GM11168 (cell line): Measurements from ENCODE around the gene TRIM36.

Source experiments
- in situ Hi-C: fragments of 300-500 bp; cut with MboI; formaldehyde crosslinking; loops from one replicate; pipeline ENCODE4 v1.12.0; 2022; ENCODE audit warnings: low sequenced_read_pairs; ENCODE audit not compliant: unreplicated experiment

The TRIM36 gene

DNA sequence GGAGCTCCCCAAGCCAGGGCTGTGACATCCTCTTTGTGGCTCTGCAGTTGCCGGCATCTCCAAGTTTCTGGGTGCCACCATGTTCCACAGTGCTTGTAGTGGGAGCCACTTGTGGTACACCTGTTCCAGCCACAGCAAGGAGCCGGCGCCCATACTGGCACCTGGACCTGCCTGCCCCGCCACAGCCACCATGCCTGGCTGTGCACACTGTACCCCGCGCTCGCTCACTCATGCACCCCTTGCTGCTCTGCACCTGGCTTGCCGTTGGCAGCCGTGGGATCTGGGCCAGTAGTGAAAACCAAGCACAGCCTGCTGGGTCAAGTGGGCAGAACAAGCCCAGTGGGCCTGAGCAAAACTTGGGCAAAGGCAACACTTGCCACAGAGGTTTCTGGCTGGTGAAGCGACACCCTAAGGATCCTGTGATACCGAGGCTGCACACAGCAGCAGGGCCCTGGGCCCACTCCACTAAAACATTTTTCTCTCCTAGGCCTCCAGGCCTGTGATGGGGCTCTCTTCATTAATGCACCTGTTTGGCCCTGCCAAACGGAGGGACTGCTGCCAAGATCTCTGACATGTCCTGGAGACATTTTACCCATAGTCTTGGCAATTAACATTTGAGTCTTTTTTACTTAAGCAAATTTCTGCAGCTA is 2.8 kb downstream of the TRIM36 start:
- in situ Hi-C loops = no loop called here

DNA sequence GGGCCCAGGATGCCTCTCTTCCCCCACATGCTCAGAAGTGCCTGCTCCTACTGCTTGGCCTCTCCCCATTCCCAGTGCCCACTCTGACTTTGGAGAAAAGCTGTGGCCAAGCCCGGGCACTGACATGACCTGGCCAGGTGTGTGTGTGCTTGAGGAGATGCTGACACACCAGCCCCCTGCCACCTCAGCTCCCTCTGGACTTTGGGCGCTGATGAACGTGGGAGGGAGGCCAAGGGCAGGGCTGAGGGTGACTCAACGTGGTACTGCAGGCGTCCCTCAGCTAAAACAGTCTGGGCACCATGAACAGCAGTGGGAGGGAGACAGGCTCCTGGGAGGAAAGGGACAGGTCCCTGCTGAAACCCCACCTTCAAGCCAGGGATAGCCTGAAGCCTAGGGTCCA is 3.9 kb downstream of the TRIM36 start:
- in situ Hi-C loops = no loop called here

DNA sequence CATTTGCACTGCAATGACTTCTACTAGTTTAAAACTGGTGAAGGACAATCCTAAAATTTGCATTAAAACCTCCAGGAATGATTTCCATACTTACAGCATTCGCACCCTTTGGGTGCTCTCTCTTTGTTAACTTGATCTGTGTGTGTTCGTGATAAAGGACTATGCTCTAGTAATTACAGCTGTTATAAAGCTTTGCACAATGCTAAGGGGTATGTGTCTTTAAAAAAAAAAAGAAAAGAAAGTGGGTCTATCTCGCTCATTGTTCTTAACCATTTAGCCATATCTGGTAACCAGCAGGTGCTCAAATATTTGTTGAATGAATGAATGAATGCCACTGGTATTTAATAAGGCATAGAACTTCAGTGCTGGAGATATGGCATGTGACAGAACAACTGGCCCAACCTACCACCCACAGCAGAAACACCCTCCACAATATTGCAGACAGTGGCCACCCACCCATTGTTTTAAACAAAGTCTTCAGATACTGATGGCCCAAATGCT is 8.7 kb downstream of the TRIM36 start:
- in situ Hi-C loops = no loop called here

DNA sequence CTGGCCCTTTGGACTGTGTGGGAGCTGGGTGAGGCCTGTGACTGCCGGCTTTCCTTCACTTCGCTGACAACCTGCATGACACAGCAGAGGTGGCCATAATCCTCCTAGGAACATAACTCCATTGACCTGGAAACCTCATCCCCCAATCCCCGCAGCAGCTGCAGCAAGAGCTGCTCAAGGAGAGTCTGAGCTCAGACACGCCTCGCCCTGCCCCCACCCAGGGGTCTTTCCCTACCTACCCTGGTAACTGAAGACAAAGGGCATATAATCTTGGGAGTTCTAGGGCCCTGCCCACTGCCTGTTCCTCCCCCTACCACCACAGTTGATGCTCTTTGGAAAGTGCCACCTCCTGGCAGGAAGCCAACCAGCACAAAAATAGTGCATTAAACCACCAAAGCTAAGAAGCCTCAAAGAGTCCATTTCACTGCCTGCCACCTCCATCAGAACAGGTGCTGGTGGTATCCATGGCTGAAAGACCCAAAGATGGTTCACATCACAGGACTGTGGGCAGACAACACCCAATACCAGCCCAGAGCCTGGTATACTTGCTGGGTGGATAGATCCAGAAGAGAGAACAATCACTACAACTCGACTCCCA is 18.4 kb downstream of the TRIM36 start:
- in situ Hi-C loops = no loop called here

DNA sequence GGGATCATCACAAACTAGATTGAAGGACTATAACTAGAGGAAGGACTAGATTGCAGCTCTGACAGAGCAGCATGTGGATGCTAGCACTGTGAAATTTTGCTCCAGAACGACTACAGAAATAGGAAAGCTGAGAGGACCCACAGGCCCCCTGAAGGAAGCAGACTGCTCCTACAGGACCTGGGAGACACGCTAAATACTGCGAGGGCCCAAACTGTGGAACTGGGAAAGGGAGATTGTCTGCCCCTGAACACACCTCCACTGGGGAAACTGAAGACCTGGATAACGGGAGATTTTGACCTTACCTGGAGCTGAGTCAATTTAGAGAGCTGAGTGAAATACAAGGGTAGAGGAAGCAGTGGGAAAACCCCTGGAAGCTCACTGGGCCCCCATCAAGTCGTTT is 19.2 kb downstream of the TRIM36 start:
- in situ Hi-C loops = no loop called here

DNA sequence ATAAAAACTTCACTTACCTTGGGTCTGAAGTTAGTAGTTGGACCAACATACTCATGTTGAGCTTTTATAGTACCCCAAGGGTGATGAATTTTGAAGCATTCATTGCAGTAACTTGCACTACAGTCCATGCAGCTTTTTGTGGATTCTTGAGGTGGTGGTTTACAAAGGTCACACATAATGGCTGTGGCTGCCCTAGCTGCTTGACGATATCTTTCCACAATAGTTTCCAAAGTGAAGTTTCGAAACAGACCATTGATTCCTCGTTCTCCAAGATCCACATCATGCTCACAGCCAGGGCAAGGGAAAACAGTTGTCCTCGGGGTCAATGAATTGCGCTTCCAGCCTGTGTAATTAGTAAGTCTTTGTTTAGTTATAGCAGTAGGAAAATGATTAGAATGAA is 22.7 kb downstream of the TRIM36 start:
- in situ Hi-C loops = no loop called here

DNA sequence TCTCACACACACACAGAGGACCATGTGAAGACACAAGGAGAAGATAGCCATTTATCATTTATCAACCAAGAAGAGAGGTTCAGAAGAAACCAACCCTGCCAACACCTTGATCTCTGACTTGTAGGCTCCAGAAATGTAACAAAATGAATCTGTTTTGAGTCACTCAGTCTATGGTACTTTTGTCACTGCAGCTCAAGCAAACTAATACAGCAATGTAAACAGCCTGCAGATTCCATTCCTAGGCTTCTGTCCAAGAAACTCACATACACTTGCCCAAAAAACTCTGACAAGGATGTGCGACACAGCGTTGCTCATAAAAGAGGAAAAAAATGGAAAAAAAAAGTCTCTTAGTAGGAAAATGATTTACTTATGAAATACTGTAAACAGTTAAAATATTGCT is 33.4 kb downstream of the TRIM36 start:
- in situ Hi-C loops = no loop called here

DNA sequence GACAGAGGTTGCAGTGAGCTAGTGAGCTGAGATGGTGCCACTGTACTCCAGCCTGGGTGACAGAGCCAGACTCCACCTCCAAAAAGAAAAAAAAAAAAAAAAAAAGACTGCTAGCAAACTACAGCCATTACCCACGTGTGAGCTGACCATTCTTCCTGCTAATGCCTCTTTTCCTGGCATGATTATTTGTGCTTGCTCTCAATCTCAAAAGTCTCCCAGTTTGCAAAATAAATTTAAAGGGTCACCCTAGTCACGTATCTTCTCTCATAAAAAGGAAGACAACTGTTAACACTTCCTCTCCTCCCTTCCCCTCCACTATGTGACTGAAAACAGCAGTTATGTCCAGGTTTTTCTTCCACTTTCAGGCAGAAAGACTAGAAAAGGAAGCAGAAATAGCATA is 37.2 kb downstream of the TRIM36 start:
- in situ Hi-C loops = no loop called here

DNA sequence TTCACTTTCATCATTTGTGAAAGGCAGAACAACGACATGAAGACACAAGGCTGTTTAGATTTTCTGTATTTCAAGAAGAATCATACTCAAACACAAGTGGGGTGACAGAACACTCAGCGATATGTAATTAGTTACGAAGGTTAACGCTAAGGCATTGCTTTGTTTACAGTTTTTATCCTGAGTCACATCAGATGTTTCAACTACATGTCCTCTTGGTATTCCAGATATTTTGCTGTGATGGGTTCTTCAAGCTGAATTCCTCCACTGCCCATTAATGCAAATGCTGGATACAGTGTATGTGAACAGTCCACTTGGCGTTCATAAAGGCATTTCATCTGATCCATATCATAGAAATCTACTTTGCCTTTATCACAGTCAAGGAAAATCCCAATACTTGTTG is 43.4 kb downstream of the TRIM36 start:
- in situ Hi-C loops = no loop called here

DNA sequence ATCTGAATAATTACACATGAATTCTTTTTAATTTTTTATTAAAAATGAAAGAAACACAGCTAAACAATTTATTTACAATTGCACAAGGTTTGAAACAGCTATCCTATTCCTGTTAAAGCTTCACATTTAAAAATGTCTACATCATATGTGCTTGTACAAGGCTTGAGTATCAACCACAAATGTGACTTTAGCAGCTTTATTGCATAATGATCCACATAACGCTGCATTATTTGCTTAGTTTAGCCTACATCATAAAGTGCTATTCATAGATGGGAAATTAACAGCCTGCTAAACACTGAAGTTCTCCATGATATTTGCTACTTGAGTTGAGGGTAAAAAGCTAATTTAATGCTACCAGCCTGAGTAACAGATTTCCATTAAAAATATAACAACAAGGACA is 45.0 kb downstream of the TRIM36 start:
- in situ Hi-C loops = no loop called here

DNA sequence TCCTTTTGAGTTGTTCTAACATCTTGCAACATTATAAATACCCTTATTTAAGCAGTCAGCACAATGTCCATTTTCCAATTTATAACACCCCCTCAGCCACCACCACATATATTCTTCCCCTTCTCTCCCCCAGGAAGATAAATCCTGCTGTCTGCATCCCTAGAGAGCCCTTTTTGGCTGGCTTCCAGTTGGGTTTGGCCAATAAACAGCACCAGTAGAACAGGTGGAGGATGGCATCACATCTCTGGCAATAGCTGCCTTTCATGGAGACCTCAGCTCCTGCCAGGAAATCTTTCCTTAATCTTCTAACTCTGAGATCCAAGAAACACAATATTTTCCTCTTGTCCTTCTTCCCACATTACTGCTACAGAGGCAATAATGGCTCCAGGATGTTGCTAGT is 53.7 kb downstream of the TRIM36 start:
- in situ Hi-C loops = no loop called here

DNA sequence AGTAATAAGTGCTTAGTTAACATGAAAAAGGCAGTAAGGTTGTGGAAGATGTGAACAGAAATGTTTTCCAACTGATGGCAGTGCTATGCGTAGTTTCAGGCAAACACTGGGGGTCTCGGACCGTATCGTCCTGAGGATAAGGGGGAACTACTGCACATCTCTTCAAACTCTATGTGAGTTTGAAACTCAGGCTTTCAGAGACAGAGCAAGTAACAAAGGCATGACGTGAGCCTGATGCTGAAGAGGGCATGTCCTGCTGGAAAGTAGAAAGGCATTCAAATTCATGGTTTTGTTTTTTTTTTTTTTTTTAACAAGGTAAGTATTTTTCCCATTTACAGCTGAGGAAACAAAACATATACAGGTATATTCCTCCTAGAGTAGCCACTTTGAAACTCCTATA is 59.9 kb downstream of the TRIM36 start:
- in situ Hi-C loops = no loop called here

DNA sequence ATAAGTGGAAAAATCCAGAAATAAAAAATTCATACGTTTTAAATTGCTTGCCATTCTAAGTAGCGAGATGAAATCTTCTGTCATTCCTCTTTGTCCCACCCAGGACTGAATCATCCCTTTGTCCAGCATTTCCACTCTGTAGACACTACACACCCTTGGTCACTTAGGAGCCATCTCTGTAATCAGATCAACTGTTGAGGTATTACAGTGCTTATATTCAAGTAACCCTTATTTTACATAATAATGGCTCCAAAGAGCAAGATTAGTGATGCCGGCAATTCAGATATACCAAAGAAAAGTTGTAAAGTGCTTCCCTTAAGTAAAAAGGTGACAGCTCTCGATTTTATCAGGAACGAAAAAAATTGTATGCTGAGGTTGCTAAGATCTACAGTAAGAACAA is 60.4 kb downstream of the TRIM36 start:
- in situ Hi-C loops = no loop called here

DNA sequence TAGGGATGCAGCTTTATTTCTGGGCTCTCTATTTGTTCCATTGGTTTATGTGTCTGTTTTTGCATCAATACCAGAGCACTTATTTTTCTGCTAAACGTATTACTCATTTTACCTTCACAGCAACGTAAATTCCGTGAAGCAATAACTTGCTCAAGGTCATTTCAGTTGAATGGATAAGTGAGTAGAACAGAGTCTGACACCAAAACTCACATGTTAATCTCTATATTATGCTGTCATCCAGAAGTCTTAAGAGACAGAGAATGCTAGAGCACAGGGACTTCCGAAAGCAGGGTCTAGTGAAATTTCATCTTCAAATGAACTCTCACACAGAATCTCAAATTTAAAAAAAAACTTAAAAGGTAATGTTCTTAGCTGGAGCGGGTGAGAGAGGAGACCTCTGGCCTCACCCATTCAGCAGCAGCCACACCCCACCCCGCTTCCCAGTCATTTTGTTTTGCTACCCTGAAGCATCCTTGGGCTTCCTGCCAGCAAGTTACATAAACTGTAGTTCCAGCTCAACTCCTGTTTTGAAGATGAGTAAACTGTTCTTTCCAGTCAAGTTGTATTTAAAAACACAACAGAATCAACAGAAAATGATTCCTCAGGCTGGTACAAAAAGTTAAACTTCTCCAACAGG is 69.3 kb downstream of the TRIM36 start:
- in situ Hi-C loops = no loop called here

DNA sequence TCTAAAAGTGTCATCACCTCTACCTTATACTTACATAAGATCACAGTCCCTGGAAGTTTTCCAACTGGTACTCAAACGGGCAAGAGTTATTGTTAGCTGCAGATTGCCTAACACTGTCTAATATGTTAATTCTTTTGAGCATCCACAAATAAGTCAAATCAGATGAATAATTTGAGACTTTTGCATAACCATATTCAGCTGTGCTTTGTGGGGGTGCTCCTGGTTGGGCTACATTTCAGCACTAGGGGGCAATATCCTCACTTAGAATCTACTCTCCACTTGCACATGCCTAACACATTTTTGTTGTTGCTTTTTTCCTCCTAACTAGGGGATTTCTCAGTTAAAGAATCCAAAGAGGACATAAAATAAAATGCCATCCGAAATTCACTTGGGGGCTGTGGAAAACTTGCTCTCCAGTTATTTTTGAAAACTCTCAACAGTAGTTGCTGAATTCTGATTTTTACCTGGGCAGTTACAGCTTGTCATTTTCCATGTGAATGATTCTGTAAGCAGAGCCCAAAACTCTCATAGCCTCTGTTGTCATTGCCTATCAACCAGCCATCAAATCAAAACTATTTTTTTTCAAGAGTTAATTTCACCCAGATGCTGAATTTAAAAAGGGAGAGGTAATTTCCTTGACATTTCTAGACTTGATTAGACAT is 71.5 kb downstream of the TRIM36 start:
- in situ Hi-C loops = loop anchor here (10.0 kb wide), 1 partner anchor 147 kb away; no protein-coding TSS in a partner anchor

DNA sequence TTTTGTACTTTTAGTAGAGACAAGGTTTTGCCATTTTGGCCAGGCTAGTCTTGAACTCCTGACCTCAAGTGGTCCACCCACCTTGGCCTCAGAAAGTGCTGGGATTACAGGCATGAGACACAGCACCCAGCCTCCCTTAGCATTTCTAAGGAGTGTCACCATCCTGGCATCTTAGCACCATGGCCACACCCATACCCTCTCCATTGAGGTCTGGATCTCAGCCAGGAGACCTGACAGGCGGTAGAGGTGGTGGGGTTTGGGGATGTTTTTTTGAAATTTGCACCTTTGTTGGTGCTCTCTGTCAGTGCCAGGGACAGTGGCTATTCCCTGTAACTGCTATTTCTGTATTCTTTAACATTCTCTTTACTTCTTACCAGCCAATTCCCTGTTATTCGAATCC is 72.5 kb downstream of the TRIM36 start:
- in situ Hi-C loops = loop anchor here (10.0 kb wide), 1 partner anchor 148 kb away; no protein-coding TSS in a partner anchor

DNA sequence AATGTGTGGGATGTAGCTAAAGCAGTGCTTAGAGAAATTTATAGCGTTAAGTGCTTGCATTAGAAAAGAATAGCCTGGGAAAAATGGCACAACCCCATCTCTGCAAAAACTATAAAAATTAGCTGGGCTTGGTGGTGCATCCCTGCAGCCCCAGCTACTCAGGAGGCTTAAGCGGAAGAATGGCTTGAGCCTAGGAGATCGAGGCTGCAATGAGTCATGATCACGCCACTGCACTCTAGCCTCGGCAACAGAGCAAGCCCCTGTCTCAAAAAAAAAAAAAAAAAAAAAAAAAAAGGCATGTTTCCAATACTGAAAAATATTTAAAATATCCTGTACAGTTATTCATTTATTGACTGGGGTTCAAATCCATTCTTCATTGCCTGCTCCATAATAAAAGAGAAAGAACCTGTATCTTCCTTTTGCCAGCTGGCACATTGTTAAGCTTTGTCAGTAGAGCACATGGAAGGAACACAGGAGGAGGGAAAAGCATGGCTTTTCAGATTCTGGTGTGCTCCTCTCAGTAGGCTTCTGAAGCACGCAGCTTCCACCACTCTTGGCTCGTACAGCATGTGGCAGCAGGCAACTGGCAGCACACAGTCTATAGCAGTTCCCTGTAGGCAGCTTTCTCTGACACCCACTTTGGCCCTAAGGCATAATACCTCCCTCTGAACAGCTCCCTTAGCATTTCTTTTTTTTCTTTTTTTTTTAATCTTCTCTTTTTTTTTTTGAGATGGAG is 73.5 kb downstream of the TRIM36 start:
- in situ Hi-C loops = loop anchor here (10.0 kb wide), 1 partner anchor 149 kb away; no protein-coding TSS in a partner anchor

DNA sequence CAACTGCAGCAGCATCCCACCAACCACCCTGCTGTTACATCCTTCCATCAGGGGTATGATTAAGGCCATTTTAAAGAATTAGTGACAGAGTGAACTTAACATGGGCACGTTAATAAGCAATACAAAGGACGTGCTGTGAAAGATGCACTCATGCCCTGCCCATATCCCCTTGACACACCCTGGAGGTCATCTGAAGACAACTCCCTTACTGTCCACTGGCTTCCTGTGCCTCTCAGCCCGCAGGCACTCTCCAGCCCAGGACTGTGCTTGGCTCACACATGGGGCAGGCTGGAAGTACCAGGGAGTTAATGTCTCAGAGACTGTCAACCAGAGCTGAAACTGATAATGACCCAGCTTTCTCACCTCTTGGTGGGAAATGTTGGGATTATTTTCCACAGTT is 81.8 kb downstream of the TRIM36 start:
- in situ Hi-C loops = no loop called here

DNA sequence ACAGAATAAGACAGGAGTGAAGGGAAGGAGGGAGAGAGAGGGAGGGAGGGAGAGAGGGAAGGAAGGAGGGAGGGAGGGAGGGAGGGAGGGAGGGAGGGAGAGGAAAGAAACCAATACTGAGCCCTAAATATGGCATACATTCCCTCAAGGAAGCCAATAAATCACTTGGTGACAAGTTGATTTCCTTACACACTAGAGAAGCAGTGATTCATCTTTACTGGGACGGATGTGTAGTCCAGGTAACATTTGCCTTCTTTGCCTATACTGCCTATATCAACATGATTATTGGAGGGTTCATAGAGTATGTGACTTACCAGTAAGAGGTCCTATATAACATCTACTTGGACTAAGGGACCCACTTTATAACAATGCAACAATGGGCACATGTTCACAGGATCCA is 83.2 kb downstream of the TRIM36 start:
- in situ Hi-C loops = no loop called here

DNA sequence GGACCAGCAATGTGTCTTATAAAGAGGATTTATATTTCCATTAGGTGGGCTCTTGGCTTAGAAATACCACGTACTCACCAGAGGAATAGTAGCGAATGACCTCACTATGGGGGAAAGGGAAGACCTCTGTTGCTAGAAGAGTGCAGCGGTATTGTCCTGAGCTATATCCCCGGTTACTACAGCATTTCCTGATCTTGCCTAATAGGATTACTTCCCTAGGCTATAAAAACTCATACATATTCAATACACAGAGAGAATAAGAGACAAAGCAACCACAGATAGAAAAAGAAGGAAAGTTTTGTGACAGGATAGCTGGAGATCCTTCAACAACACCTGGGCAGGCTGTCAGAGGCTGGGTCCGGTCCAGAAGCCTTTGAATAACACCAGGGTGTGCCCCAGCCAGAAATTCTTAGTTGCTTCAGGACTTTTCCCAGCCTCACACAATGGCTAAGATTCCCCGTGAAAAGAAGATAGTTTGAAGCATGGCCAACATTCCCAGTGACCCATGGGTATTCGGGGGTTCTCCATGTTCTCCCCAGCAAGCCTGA is 85.4 kb downstream of the TRIM36 start:
- in situ Hi-C loops = no loop called here
